GM15510 (cell line): ENCODE data around the gene IGF2BP2.

Experiments
- POLR2A ChIP-seq: IDR thresholded peaks from 3 replicates; pipeline ENCODE4 v1.6.1; 2011; ENCODE audit warnings: borderline replicate concordance; ENCODE audit not compliant: insufficient read length; ENCODE audit errors: extremely low read depth

IGF2BP2 gene

GRCh38 chr3:185657691-185658503 lies 166.9 kb downstream of the IGF2BP2 start:
- no peak for TF ChIP-seq POLR2A

- TF ChIP-seq POLR2A: no peak
Observed at GRCh38 chr3:185657211-185657610, 167.6 kb downstream of the IGF2BP2 start.

DNA sequence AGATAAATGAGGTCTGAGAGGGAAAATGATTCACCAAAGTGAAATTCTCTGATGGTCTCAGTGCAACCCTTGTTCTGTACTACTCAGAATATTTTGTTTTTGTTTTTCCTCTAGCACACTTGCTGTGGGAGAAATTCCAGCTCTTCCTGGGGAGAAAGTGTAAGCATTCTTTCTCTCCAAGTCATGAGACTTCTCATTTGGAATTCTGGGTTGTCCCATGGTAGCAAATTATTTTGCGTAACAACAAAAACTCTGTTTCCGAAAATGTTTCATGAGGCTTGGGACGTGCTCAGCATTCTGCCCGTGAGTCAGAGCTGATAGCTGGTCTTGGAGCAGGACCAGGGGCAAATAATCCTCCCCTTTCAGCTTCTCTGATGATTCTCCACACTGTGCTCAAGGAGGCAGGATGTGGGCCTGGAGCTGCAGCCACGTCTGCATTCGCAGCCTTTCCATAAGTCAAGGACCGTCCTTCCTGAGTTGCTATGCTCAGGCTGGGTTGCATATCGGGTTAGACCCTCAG lies 168.5 kb downstream of the IGF2BP2 start:
- TF ChIP-seq POLR2A: no peak

GRCh38 chr3:185655426-185656320 lies 169.2 kb downstream of the IGF2BP2 start:
- TF ChIP-seq POLR2A: no peak

GRCh38 chr3:185654758-185655145 lies 170.1 kb downstream of the IGF2BP2 start:
- no peak for TF ChIP-seq POLR2A

DNA sequence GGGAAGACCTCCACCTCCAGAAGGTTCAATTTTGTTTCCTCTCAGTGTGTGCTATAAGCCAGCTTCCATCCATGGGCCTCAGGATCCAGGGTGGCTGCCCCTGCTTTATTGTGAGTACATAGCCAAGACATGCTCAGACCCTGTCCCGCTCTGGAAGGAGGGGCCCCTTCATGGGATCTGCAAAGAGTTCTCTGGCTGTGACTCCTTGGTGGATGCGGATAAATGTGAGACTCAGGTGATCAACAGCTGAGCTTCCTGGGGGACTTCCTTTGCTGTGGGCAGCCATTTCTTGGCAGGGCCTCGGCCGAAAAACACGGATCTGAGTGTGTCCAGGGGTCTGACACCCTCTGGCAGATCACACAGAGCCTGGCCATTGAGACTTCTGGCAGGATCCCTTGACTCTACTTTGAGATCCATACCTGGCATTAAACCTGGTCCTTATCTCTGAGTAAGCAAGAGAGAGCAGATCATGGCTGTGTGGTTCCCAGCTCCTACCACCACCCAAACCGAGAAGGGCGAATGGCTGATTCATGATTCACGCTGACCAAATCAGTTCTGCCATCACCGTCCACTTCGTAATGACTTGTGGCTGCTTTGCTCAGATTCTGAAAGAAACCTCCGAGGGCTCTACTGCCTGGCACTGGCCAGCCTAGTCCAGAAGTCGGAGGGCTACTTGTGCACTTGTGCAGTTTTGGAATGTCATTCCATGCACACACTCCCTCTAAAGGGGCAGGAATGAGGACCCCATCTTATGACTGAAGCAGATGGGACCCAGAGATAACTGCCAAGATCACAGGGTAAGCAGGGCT lies 170.7 kb downstream of the IGF2BP2 start:
- TF ChIP-seq POLR2A: no peak

DNA sequence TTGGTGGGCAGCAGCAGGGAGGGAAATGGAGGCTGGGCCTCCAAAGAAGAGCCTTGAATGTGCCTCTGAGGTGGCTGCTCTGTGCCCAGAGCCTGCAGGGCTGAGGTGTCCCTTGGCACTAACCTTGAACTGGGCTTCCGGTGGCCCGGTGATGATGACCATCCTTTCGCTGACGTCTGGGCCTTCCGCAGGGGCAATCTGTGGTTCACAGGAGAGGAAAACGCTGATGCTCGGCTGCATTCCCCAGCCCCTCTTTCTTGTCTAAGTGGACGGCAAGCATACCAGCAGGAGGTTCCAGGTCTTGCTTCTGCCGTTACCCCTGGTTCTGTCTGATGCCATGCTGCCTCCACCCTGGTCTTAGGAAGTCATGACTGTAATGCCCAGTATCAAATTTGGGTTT lies 172.9 kb downstream of the IGF2BP2 start:
- TF ChIP-seq POLR2A: no peak

DNA sequence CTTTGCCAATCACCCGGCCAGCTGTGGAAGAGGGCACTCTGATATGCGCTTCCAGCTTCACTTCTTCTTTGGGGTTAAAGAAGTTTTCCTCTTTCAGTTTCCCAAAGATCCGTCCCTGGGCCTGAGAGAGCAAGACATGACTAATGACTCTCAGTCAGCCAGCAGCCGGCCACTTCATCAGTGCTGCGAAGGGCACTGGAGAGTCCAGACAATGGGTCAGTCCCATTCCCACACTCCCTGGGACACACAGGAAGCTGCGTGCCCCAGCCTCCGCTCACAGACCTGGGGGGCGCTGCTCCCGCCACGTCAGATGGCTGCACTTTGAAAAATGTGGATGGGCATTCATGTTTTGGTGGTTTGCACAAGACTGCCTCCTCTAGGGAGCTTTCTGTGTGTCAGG lies 175.4 kb downstream of the IGF2BP2 start:
- no peak for TF ChIP-seq POLR2A

DNA sequence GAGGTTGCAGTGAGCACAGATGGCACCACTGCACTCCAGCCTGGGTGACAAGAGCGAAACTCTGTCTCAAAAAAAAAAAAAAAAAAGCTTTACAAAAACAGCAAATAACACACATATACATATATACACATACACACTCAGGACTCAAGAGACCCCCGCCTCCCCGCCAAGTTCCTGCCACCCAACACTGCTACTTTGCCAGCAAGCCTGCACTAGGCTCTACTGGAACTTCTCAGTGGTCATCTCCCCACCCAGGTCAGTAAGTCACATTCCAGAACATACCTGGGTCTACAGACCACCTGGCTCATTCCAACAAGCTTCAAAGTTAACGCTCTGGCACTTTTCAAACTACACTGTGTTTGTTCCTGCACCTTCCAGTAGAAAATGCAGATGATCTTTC lies 176.4 kb downstream of the IGF2BP2 start:
- no peak for TF ChIP-seq POLR2A

- TF ChIP-seq POLR2A: no peak
Observed at GRCh38 chr3:185647880-185648210, 177.0 kb downstream of the IGF2BP2 start.

DNA sequence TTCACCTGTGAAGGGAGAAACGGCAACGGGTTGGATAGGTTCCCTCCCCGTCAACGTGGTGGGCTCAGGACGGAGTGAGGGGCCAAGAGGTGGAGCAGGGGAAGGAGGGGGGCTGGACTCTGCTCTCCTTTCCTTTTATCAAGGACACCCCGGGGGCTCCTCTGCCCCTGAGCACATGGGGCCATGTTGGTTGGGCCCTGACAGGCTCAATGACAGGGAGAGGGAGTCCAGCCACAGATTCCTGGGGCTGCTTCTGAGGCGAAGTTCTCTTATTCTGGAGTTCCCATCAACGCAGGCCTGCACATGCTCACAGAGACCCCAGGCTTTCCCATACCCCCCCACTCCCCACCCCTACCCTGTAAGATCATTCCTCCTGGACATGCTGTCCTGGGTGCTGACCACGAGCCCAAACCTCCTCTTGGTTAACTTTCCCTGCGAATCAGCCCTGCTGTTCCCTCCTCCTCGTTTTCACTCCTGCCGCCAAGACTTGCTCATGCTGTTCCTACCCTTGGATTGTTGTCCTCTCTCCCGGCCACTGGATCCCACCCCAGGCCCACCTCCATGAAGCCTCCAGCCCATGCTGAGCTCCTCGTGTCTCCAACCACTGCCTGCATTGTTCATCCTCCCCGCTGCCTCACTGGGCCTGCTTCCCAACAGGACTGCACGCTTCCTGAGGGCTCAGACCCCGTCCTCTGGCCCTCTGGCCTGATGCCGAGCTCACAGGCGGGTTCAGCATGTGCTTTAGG lies 177.5 kb downstream of the IGF2BP2 start:
- no peak for TF ChIP-seq POLR2A

- no peak for TF ChIP-seq POLR2A
Observed at GRCh38 chr3:185646382-185647133, 178.3 kb downstream of the IGF2BP2 start.

DNA sequence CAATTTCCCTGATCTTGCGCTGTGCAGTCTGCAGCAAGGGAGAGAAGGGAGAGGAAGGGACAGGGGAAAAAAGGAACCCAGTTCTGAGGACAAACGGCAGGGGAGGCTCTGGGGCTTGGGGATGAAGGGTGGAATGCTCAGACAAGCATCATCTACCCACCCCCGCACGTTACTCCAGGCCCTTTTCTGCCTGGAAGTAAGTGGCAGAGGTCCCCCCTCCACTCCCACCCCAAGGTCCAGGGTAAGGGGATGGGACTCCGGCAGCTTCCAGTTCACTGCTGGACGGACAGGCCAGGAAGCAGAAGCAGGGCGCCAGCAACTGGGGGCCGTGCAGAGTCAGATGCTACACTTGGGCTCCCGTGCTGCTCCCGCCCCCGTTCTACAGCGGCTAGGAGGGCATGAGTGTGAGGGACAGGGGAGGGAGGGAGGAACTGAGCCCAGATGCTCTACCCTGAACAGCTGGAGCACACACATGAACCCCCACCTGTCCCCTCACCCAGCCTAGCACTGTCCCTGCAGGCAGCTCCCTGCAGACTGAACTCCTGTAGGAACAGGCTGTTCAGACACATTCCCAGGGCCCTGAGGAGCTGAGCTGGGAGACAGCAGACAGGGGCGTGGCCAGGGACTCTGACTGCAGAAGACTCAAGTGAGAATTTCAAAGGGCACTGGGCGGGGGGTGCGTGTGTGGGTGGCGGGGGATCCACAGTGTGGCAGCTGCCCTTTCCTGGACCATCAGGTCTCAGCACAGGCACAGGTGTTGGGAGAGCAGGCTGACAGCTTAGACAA lies 179.1 kb downstream of the IGF2BP2 start:
- TF ChIP-seq POLR2A: no peak
